HCT116 (cell line): ENCODE results near the gene COPB1.

Experiments used
- CEBPB ChIP-seq: IDR thresholded peaks from 2 replicates; pipeline ENCODE4 v1.6.1; 2012; ENCODE audit warnings: low read depth
- EGR1 ChIP-seq: IDR thresholded peaks from 2 replicates; pipeline ENCODE4 v1.6.1; 2012; ENCODE audit warnings: low read depth
- RAD21 ChIP-seq: IDR thresholded peaks from 2 replicates; pipeline ENCODE4 v1.6.1; 2012; ENCODE audit warnings: low read depth, mild to moderate bottlenecking
- TF ChIP-seq, protein P1 (sequence below), 3 experiments: fragments of 200-600 bp in 1 of 3; sonication (generic) in 1 of 3; IDR thresholded peaks in 2 of 3; conservative IDR thresholded peaks in 1 of 3; 2 replicates each; pipeline ENCODE4 v1.5.1; 2012 to 2017; ENCODE audit warnings: low read depth in 2 of 3, low read length in 2 of 3, antibody characterized with exemption in 1 of 3, borderline replicate concordance in 1 of 3, control low read depth in 1 of 3, mild to moderate bottlenecking in 1 of 3, mixed read lengths in 1 of 3, mixed run types in 1 of 3, moderate library complexity in 1 of 3; ENCODE audit not compliant: insufficient read depth in 1 of 3

DNA sequence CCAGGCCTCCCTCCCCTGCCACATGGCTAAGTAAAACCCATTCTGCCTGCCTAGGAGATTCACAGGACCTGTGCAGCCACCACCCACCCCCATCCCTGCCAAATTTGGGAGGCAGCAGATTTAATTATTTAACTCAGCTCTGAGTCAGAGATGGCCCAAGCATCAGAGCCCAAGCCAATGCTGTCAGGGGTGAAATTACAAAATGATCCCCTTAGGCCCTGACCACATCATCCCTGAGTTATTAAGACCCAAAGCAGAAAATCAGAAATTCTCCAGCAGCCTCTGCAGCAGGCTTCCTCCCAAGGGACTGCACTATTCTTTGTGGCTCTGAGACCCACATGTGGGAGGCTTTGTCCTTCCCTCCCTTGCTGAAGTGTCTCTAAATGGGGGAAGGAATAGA, 87.8 kb downstream of the COPB1 start:
- TF ChIP-seq CEBPB, result no peak
- TF ChIP-seq RAD21, result no peak
- TF ChIP-seq, protein P1, sequence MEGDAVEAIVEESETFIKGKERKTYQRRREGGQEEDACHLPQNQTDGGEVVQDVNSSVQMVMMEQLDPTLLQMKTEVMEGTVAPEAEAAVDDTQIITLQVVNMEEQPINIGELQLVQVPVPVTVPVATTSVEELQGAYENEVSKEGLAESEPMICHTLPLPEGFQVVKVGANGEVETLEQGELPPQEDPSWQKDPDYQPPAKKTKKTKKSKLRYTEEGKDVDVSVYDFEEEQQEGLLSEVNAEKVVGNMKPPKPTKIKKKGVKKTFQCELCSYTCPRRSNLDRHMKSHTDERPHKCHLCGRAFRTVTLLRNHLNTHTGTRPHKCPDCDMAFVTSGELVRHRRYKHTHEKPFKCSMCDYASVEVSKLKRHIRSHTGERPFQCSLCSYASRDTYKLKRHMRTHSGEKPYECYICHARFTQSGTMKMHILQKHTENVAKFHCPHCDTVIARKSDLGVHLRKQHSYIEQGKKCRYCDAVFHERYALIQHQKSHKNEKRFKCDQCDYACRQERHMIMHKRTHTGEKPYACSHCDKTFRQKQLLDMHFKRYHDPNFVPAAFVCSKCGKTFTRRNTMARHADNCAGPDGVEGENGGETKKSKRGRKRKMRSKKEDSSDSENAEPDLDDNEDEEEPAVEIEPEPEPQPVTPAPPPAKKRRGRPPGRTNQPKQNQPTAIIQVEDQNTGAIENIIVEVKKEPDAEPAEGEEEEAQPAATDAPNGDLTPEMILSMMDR (IDR thresholded peaks at IDR 0.05 in 2 of 3, conservative IDR thresholded peaks at IDR 0.05 in 1 of 3; ENCODE audit: borderline replicate concordance in 1 of 3, insufficient read depth in 1 of 3, low read depth in 2 of 3, low read length in 2 of 3), result no peak
- TF ChIP-seq EGR1, result no peak
